GM23338 (cell line): ENCODE data around the gene ALG14. TPM values are rescaled to one million over a fixed set of nuclear protein-coding genes. Genes with fewer than 3 reads are reported as not detected.

Experiments used
- ATAC-seq: fragments of 200-7000 bp; cut with Tn5 transposase; 3 replicates; pipeline ENCODE4 v1.9.1; 2020
- DNase-seq: peaks from one replicate; pipeline ENCODE4 v3.0.0-alpha.2; 2015; ENCODE audit warnings: low spot score
- H2AFZ ChIP-seq: fragments of 200-600 bp; sonication (generic); 2 replicates; pipeline ENCODE4 v1.8.0; 2016; ENCODE audit warnings: antibody characterized with exemption, mild to moderate bottlenecking, moderate library complexity
- H3F3A ChIP-seq: fragments of 200-600 bp; sonication (generic); replicated peaks from 2 replicates; pipeline ENCODE4 v1.8.0; 2017; ENCODE audit warnings: antibody characterized with exemption, mixed run types, low read depth
- H3K27ac ChIP-seq: fragments of 200-600 bp; sonication (generic); 2 replicates; pipeline ENCODE4 v1.6.1; 2016; ENCODE audit warnings: low read depth
- H3K27me3 ChIP-seq: fragments of 200-600 bp; sonication (generic); 2 replicates; pipeline ENCODE4 v1.8.0; 2016; ENCODE audit warnings: mild to moderate bottlenecking, mixed run types, moderate library complexity; ENCODE audit not compliant: insufficient read depth
- H3K36me3 ChIP-seq: fragments of 200-600 bp; sonication (generic); 2 replicates; pipeline ENCODE4 v1.8.0; 2016; ENCODE audit warnings: mild to moderate bottlenecking; ENCODE audit not compliant: insufficient read depth
- H3K4me1 ChIP-seq: fragments of 200-600 bp; sonication (generic); 2 replicates; pipeline ENCODE4 v1.8.0; 2016; ENCODE audit warnings: mild to moderate bottlenecking, moderate library complexity; ENCODE audit not compliant: insufficient read depth
- H3K4me2 ChIP-seq: fragments of 200-600 bp; sonication (generic); 2 replicates; pipeline ENCODE4 v1.7.1; 2017; ENCODE audit warnings: mixed run types
- H3K4me3 ChIP-seq: fragments of 200-600 bp; sonication (generic); 2 replicates; pipeline ENCODE4 v1.6.1; 2016; ENCODE audit warnings: mixed run types
- H3K79me2 ChIP-seq: fragments of 200-600 bp; sonication (generic); replicated peaks from 2 replicates; pipeline ENCODE4 v1.8.0; 2017; ENCODE audit warnings: mild to moderate bottlenecking; ENCODE audit not compliant: insufficient read depth
- H3K9me2 ChIP-seq: fragments of 200-600 bp; sonication (generic); 2 replicates; pipeline ENCODE4 v1.8.0; 2017; ENCODE audit not compliant: insufficient read depth
- H4K20me1 ChIP-seq: fragments of 200-600 bp; sonication (generic); replicated peaks from 2 replicates; pipeline ENCODE4 v1.8.0; 2017; ENCODE audit warnings: mild to moderate bottlenecking; ENCODE audit not compliant: insufficient read depth
- H3K27ac Mint-ChIP-seq: 2 replicates; pipeline ENCODE4 v1.8.0; 2020; ENCODE audit warnings: inconsistent platforms, mild to moderate bottlenecking, moderate library complexity, mixed read lengths
- H3K27me3 Mint-ChIP-seq: 3 replicates; pipeline ENCODE4 v1.8.0; 2022; ENCODE audit warnings: low read depth, mild to moderate bottlenecking, moderate library complexity, mixed read lengths, inconsistent platforms; ENCODE audit not compliant: insufficient read depth, poor library complexity
- H3K36me3 Mint-ChIP-seq: 3 replicates; pipeline ENCODE4 v1.8.0; 2021; ENCODE audit warnings: low read depth, mild to moderate bottlenecking, inconsistent platforms, moderate library complexity, mixed read lengths
- H3K4me1 Mint-ChIP-seq: 3 replicates; pipeline ENCODE4 v1.8.0; 2020; ENCODE audit warnings: mild to moderate bottlenecking, inconsistent platforms, mixed read lengths
- H3K4me3 Mint-ChIP-seq: 3 replicates; pipeline ENCODE4 v1.8.0; 2021; ENCODE audit warnings: moderate library complexity, mild to moderate bottlenecking, inconsistent platforms, mixed read lengths
- H3K9me3 Mint-ChIP-seq: 3 replicates; pipeline ENCODE4 v1.8.0; 2020; ENCODE audit warnings: moderate library complexity, mild to moderate bottlenecking, inconsistent platforms, mixed read lengths
- CREB1 ChIP-seq: fragments of 250-450 bp; sonication (Bioruptor Pico); IDR thresholded peaks from 2 replicates; pipeline ENCODE4 v1.5.0; 2020; ENCODE audit warnings: low read depth, mild to moderate bottlenecking, moderate library complexity
- CTCF ChIP-seq, 2 experiments: fragments of 200-600 bp in 1 of 2; sonication (generic) in 1 of 2; conservative IDR thresholded peaks; 2 replicates each; pipeline versions ENCODE4 v1.5.1 to v1.6.1; 2016 to 2017; ENCODE audit warnings: antibody characterized with exemption in 2 of 2, low read depth in 2 of 2, mild to moderate bottlenecking in 2 of 2, moderate library complexity in 1 of 2
- EZH2 ChIP-seq: fragments of 200-600 bp; sonication (generic); IDR thresholded peaks from one replicate; pipeline ENCODE4 v1.8.0; 2017; ENCODE audit warnings: antibody characterized with exemption, mild to moderate bottlenecking, low read depth; ENCODE audit not compliant: unreplicated experiment
- EZH2phosphoT487 ChIP-seq: fragments of 200-600 bp; sonication (generic); IDR thresholded peaks from one replicate; pipeline ENCODE4 v1.8.1; 2018; ENCODE audit warnings: antibody characterized with exemption; ENCODE audit not compliant: unreplicated experiment
- JUNB ChIP-seq: IDR thresholded peaks from one replicate; pipeline ENCODE4 v1.6.1; 2016; ENCODE audit warnings: antibody characterized with exemption; ENCODE audit not compliant: unreplicated experiment
- NANOG ChIP-seq: IDR thresholded peaks from 2 replicates; pipeline ENCODE4 v1.6.1; 2016; ENCODE audit warnings: antibody characterized with exemption, borderline replicate concordance
- POLR2AphosphoS5 ChIP-seq: IDR thresholded peaks from 2 replicates; pipeline ENCODE4 v1.6.1; 2016; ENCODE audit warnings: antibody characterized with exemption, low read depth
- REST ChIP-seq: IDR thresholded peaks from one replicate; pipeline ENCODE4 v1.6.1; 2018; ENCODE audit warnings: antibody characterized with exemption; ENCODE audit not compliant: unreplicated experiment
- STAT1 ChIP-seq: IDR thresholded peaks from one replicate; pipeline ENCODE4 v1.6.1; 2016; ENCODE audit warnings: antibody characterized with exemption; ENCODE audit not compliant: unreplicated experiment
- ZNF114 ChIP-seq: fragments of 250-450 bp; sonication (Bioruptor Pico); IDR thresholded peaks from 2 replicates; pipeline ENCODE4 v1.5.0; 2020; ENCODE audit warnings: mild to moderate bottlenecking, moderate library complexity
- ZNF331 ChIP-seq: fragments of 250-450 bp; sonication (Bioruptor Pico); IDR thresholded peaks from 2 replicates; pipeline ENCODE4 v1.5.0; 2020; ENCODE audit warnings: low read depth, mild to moderate bottlenecking, moderate library complexity
- ZNF462 ChIP-seq: fragments of 250-450 bp; sonication (Bioruptor Pico); IDR thresholded peaks from 2 replicates; pipeline ENCODE4 v1.5.0; 2020; ENCODE audit warnings: mild to moderate bottlenecking, moderate library complexity
- polyA plus RNA-seq: library from polyadenylated mRNA; unstranded; fragments of >200 nt; fragmentation: Nextera tagmentation; extraction: Ambion mirVana; gene quantifications from 2 replicates; pipeline ENCODE4 v1.2.1, GENCODE V29; 2016
- total RNA-seq: library from RNA; depleted of rRNA; stranded (reverse); fragments of >200 nt; shearing (Covaris generic); gene quantifications from 2 replicates; pipeline ENCODE4 v1.2.3, GENCODE V29; 2014
- TF ChIP-seq, protein P1 (sequence below): IDR thresholded peaks from 2 replicates; pipeline ENCODE4 v1.6.1; 2016; ENCODE audit warnings: antibody characterized with exemption

Gene ALG14
- total and polyA plus RNA-seq, 2 experiments from 2014 or later: 0.42 to 2.8 TPM

GRCh38 chr1:95068956-95069709, 3.6 kb downstream of the ALG14 start:
- no peak overlapping the region for H2AFZ ChIP-seq
- DNase-seq (no peak), ATAC-seq (no peak)
- H3K4me1 Mint-ChIP-seq: peaks cover 2% of the 10 kb centered on the region; the same call in 1 of the 3 replicates
- H3K4me3 ChIP-seq: no peak overlapping the region
- no peaks in the 10 kb centered on the region for H3K36me3 Mint-ChIP-seq
- no peaks in the 10 kb centered on the region for H3K9me3 Mint-ChIP-seq
- no peak overlapping the region for H3K27ac Mint-ChIP-seq
- peaks cover 6% of the 10 kb centered on the region; the same call in 1 of the 2 replicates for H3K4me1 ChIP-seq
- H3K9me2 ChIP-seq: no peaks in the 10 kb centered on the region
- no peaks in the 10 kb centered on the region; the same call in 1 of the 2 replicates for H3K27me3 ChIP-seq
- H4K20me1 ChIP-seq: no peaks in the 10 kb centered on the region
- H3K27me3 Mint-ChIP-seq: peaks cover 3% of the 10 kb centered on the region
- TF ChIP-seq EZH2 (no peak), STAT1 (no peak), ZNF114 (no peak), EZH2phosphoT487 (no peak), NANOG (no peak), ZNF331 (CRISPR knock-in tag) (no peak), CTCF (conservative IDR thresholded peaks at IDR 0.05; ENCODE audit: low read depth in 2 of 2) (no peak), REST (no peak), JUNB (no peak), CREB1 (CRISPR knock-in tag) (no peak), ZNF462 (no peak), POLR2AphosphoS5 (no peak)
- TF ChIP-seq, protein P1, sequence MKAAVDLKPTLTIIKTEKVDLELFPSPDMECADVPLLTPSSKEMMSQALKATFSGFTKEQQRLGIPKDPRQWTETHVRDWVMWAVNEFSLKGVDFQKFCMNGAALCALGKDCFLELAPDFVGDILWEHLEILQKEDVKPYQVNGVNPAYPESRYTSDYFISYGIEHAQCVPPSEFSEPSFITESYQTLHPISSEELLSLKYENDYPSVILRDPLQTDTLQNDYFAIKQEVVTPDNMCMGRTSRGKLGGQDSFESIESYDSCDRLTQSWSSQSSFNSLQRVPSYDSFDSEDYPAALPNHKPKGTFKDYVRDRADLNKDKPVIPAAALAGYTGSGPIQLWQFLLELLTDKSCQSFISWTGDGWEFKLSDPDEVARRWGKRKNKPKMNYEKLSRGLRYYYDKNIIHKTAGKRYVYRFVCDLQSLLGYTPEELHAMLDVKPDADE: no peak
- no peaks in the 10 kb centered on the region for H3K36me3 ChIP-seq
- no peaks in the 10 kb centered on the region for H3K79me2 ChIP-seq
- H3K4me2 ChIP-seq: no peak overlapping the region
- H3K4me3 Mint-ChIP-seq: no peak overlapping the region
- H3K27ac ChIP-seq: no peak overlapping the region
- no peaks in the 10 kb centered on the region for H3F3A ChIP-seq
